NCI-H1694 (cell line): ENCODE data around the gene NPAS3.

Experiments
- DNase-seq: peaks from one replicate; lab custom pipeline; 2025; lab: John Stamatoyannopoulos, UW

NPAS3 gene

DNA sequence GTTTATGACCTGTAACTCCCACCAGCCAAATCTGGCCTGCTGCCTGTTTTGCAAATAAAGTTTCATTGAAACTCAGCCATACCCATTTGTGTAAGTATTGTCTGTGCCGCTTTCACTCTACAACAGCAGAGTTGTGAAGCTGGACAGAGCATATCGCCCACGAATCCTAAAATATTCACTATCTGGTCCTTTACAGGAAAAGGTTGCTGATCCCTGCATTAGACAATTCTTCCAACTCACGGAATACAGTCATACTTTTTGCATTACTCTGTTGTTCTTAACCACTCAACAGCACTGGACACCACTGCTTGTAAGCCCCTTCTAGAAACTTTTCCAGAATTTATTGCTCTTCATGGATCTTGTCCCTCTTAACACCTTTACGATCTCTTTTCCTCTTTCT lies 576.8 kb downstream of the NPAS3 start:
- DNase-seq: no peak

DNA sequence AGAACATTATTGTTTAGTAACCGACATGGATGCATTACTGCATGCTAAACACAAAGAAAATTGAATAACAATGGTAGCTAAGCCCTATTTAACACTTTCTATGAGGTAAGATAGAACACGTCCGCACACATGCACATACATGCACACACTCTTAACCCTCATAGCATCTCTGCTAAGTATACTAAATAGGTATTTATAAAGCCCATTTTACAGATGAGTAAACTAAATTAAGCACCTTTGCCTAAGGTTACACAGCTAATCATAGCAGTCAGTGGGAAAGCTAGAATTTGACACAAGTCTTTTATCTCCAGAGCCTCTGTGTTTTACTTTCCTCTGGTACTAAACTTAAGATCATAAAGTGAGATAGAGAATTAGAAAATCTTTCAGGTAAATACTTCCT lies 577.2 kb downstream of the NPAS3 start:
- no peak for DNase-seq

DNA sequence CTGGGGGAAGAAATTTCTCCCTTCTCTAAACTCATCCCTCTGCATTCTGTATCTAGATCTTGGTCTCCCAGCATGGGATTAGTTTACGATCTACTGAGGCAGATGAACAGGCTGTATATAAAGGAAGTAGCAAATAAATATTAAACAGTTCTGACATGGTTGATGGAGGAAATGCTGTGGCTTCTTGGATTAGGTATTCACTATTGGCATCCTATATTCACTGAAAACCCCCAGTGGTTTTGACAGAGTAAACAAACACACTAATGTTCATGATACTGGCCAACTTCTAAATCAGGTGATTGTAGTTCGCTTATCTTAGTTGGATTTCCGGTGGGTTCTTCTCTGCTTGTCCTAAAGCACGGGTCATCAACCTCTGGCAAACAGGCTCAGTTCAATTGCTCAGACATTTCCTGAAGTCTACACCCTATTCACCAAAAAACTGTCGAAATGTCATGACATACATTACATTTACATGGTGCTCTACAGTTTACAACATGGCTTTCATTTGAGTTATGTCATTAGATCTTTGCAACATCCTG lies 578.3 kb downstream of the NPAS3 start:
- no peak for DNase-seq

DNA sequence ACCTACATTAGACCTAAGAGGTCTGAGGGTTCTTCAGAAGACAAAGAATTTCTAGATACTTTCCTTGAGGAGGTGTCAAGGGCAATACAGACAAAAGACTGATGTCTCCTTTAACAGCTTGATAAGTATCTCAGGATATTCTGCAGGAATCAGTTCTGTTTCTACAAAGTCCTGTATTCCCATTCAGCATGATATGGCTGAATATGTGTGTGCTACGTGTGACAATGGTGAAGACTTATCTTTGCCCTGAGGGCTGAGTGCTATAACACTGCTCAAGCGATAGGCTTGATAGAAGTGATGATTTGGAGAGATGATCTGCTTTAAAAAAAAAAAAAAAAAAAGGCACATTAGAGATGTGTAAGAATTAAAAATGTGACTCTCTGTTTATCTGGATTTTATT lies 582.5 kb downstream of the NPAS3 start:
- DNase-seq: no peak

DNA sequence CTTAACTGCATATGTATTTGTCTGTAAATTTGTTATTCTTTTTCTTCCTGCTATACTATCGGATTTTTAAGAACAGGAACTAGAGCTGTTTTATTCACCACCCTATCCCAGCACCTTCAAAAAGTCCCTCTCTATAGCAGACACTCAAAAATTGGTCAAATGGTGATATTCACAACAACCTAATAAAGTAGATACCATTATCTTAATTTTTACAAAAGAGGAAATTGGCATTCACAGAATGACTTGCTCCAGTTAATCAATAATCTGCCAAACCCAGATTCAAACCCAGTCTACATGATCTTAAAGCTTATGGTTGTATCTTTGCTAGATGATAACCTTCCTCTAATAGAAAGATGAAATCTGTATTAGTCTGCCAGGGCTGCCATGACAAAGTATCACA lies 585.6 kb downstream of the NPAS3 start:
- DNase-seq: no peak

DNA sequence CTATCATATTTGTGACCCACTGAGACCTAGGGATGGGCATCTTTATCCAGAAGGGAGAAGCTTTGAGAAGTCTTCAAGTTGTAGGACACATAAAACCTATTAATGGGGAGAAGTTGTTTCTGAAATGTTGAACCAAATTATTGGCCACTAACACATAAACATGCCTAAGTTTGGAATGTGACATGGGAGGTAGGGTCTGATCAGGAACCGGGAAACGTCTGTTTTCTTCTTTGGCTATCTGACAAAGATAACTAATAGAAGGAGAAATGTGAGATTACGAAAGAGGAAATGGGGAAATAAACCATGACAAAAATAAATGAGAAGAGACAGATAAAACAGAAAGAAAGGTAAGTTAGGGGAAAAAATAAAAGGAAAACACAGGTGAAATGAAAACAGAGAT lies 586.9 kb downstream of the NPAS3 start:
- DNase-seq: no peak

DNA sequence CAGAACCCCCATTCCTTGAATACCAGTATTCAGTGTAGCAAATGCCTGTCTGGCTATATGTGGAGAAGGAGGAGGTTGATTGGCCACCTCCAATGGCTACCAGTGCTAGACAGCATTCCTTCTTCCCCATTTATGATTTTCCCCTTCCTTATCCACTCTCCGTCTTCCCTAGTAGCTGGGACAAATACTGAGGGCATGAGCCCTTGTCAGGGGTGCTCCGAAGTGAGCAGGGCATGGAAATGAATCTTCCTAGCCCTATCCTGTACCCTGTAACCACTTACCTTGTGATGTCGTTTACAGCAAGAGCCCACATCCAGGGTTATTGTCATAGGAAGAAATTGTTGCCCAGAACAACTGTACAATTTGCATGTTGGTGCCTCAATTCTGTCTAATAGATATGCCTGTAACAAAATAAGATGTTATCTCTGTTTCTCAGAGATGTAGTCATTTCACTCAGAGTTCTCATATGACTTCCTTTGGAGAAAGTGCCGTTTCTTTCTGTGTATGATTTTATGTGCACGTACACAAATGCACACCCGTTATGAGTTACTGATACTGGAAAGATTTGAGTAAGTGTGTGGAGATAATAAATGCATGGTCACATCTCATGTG lies 588.5 kb downstream of the NPAS3 start:
- DNase-seq: no peak

DNA sequence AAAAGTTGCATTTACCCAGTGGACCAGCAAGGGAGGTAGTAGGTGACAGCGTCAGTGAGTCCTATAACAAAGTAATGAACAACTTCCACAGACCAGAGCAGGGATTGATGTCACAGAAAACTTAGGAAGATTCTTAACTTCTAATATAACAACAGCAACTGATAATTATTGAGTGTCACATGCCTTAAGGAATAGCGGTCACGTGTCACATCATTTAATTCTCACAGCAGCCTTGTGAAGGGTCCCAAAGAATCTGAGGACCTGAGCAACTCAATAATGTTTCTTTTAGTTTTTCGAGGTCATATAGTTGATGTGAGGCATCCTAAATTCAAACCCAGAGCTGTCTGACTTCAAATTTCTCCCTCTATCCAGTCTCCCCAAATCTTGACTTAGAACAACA lies 590.0 kb downstream of the NPAS3 start:
- DNase-seq: no peak

DNA sequence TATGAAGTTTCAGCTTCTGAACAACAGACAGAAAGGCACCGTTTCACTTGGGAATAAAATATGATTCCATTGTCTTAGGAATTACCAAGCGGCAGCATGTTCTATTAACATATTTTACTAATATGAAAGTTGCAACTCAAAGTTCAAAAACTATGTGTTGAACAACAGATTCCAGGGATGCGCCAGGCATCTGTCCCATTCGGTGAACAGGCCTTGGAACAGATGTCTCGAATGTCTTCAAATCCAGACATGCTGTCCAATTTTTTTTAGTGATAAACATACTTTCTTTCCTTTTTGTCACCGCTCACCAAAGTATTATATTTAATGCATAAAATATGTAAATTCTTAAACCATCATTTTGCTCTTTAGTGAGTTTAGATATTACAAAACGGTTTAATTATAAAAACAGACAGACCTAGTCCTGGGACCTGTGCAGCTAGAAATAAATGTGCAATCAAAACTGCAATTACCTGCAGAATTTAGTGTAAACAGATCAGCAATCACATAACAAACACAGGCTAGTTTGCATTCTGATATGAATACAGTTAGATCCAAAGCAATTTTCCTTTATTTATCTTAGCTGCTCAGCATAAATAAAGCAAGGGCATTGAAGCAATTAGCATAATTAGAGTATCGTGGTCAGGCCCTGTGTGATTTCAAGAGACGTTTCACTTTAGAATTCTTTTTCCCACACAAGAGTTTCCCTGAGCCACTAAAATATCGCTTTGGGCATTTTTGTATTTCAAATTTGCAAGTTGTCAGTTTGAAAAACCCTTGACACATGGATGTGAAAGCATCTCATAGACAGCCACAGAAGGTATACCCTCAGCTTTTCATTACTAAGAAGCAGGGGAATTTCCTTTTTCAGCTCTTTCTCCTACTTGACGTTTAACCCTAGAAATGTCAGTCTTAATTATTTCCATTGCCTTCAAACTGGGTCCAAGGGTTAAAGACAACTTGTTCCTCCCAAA lies 591.4 kb downstream of the NPAS3 start:
- DNase-seq: peak; percentile 65

DNA sequence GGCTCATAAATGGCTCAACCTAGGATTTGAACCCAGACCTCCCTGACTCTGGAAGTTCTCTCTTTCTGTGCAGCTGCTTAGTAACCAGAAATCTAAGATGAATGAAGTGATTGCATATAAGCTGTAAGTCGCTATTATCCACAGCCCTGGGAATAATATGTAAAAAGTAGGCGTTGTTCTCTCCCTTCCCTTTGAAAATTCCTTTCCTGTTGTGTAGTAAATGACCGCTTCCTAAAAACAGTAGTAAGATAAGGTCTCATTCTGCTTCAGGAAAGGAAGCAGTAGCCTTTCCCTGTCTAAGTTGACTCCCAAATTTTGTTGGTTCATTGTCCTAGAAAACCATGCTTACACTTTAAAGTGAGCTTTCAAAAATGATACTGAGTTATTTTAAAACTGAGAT lies 593.9 kb downstream of the NPAS3 start:
- no peak for DNase-seq

DNA sequence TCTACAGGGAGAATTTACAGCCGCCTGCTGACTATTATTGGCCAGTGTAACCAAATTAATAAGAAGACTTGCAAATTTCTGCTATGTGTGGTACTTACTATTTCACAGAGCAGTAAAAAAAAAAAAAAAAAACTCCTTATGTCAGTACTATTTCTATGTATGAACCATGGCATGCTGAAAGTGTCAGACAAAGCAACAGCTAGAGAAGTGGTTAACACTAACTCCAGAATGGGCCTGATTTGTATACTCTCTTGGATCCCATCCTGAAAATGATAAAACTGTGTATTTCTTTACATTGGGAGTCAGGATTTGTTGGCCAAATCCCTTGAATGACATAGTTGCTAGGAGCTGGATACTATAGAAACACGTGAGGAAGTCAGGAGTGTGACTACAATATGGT lies 595.4 kb downstream of the NPAS3 start:
- DNase-seq: no peak

DNA sequence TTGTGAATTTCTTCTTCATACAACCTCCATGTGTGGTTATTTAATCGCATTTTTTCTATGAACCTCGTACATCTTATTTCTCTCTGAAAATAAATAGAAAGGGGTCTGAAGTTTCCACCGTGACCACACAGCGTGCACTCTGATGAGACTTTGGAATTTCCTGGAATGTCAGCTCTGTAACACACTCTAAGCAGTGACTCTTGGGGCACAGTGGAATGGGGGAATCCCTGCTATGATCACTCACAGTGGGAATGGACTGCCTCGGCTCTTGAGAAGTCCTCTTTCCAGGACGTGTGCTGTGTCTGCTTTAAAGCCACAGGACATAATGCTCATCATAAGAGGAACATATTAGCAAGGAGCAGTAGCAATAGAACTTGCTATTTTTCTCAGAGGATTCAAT lies 596.0 kb downstream of the NPAS3 start:
- no peak for DNase-seq

DNA sequence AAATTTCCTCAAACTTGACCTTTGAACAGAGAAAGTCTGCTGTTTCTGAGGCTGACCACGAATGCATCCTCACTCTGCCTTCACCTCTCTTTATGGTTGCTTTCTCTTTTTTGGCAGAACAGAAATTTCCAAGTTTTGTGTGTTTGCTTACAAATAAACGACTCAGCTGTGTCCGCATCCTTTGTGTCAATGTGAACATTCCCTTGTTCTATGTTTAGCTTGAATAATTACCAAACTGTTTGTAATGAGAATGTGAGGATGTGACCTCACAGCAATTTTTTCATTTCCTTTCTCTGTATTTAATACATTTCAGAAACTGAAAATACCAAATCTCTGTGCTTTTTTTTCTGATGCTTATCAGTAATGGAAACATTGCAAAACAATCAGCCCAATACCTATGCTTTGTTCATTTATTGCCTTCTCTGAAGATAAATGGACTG lies 601.3 kb downstream of the NPAS3 start:
- DNase-seq: no peak

DNA sequence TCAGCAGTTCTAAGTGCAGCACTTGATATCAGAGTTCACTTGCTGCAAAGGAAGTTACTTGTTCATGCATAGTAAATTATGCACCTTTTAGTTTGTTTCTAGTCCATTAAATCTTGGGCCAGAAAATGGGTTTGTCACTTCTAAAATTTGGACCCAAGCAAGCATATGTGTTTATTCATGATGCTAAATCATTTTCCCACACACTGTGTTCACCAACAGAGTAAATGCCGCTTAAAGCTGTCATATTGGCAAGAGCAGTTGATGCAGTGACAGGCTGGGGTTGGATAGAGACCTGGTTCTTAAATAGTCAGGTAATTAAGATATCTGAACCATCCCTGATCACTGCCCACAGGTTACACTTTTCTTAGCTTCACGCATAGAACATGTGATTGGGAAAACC lies 602.5 kb downstream of the NPAS3 start:
- no peak for DNase-seq

DNA sequence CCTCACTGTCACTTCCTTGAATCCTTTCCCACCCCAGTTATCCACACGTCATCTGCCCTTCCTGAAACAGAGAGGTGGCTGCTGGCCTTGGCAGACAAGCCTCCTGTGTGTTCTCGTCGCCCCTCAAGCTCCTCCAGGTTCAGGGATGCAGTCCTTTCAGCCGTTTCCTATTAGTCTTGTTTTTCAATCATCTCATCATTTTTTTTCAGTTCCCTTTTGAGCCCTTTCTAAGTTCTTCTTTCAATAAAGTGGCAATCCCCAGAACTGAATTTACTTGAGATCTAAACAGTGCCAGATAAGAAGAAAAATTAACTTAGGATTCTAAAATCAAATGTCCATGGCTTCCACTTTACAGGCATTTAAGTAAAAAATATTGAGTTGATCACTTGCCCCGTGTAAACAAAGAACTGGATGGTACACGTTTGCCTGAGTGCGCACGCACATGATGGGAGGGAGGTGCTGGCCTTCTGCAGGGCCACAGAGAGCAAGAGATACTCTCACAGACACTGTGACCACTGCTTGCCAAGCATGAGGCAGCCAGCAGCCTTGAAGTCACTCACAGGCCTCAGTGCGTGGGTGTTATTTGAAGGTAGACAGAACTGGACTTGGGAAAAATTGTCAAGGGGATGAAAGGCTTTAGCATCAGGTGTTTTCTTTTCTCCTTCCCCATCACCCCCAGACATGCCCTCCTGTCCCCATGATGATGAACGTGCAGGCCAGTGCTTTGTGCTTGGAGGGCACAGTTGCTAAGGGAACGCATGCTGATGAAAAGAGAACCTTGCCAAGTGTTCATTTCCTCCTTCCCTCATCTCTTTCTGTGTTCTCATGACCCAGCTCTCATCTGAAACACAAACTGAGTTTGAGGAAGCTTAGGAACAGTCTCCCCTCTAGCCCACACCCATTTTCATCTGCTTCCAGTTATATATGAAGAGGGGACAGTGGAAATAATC lies 603.9 kb downstream of the NPAS3 start:
- no peak for DNase-seq

DNA sequence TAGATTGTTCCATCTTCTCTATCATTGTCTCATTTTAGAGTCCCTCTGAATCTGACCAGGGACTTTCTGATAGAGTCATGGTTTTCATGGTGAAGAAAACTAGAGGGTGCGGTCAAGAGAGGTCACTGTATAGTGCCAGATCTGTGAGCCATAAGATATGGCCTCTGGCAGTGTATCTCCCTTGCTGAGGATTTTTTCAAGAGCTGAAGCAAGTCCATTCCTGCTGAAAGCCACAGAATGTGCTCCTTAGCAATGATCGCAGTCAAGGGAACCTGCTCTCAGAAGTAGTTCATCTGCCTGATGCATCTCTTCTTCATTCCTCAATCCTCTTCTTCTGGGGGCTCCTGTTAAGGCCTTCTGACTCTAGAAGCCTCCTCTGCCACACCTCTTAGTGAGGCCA lies 607.0 kb downstream of the NPAS3 start:
- no peak for DNase-seq

DNA sequence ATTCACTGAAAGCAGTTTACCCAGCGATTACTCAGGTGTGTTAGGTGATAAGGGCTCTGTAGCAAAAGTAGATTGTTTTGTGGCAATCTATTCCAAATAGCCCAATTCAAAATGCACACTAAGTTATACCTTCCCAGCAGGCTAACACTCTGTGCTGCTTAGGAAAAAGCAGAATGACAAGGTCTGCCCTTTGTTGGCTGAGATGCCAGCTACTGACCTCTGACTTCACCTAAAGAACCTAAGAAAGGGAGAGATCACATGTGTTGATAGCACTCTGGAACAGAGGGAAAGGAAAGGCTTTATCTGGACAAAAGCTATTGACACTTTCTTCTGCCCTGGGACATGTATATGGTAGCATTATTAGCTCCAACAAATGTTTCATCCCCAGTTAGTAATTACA lies 609.9 kb downstream of the NPAS3 start:
- DNase-seq: no peak

DNA sequence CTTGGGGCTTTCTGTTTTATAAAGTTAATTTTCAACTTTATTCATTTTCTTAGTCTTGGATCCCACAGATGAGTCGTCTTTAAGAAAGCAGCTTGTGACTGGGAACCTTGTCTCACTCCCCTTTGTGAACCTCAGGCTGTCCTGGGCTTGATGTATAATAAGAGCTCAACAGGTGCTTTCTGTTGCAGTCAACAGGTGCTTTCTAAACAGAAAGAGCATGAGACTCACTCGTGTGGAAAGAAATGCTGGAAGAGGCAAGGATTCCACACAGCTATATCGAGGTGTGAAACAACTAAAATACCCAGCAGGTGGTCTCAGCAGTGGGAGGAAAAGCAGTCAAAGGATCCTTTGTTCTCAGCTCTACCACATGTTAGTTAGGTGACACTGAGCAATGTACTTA lies 613.3 kb downstream of the NPAS3 start:
- DNase-seq: no peak

DNA sequence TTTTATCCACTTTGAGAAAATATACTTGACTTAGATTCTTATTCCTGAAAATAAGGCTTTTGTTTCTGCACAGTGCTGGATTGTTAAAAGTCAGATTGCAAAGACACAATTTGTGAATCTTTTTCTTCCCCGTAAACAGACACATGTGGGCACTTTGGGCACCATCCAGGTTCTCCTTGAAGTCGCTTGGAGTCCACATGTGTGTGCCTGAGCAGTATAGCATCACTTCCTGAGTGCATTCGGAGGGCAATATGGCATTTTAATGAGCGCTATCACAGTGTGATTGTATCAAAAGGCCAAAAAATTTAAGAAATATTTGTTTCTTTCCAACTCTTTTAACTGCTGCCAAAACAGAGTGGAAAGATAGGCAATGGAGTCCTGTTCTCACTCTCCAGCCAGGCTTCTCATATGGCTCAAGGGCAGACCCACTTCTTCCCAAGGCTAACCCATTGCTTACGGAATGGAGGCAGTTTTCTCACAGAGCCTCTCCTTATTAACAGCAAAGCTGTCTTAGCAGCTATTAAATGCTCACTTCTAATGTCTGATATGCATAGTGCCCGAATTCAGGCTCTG lies 615.1 kb downstream of the NPAS3 start:
- no peak for DNase-seq

DNA sequence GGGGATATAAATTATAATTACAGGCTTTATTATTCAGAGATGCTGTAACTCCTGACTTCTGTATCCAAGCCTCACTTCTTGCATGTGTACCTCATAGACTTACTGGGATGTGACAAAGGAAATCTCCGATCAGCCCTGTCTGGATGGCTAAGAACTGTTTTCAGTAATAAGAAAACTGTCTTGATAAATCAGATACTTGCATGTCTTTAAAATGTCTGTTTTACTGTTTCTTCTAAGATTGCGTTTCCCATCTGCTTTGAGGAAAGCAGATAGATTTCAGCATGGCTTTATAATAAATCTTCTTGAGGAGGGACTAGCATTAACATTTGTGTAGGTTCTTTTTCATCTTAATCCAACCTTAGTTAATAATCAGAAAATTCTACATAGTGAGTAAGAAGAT lies 616.3 kb downstream of the NPAS3 start:
- DNase-seq: no peak

DNA sequence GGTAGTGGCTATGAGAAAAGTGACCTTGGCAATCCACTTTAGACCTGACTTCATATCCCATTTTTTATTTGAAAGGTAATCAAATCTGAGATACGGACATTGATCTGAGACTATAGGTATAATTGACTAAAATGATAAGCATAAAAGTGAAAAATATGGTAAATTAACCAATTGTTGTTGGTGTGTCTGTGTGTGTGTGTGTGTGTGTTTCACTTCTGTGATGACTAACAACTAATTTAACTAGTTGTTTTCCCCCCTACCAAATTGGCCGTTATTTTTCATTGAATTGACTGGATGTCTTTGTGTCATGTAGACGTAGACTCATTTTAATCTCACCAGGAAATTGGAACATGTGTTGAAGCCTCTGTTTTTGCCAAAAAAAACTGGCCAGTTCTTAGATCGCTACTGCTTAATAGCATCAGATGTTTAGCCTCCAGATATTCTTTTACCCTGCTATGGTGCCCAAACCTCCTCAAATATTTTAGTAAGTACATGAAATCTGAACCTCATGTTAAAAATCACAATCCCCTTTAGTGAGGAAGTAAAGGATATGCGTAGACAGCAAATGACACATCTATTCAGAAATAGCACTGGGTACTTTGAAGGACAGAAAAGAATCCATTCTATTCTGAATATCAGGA lies 617.2 kb downstream of the NPAS3 start:
- no peak for DNase-seq
